Caco-2 (cell line): ENCODE data around the gene CASP3. TPM values are rescaled to one million over a fixed set of nuclear protein-coding genes. Genes with fewer than 3 reads are reported as not detected.

Experiments used
- BruUV-seq: library from RNA; stranded (reverse); fragments of 400-500 nt; replicated peaks from 2 replicates; lab custom pipeline; 2021; lab: Mats Ljungman, UMichigan
- CTCF ChIA-PET: fragments of 300-600 bp; sonication (Branson Sonifier 250); formaldehyde crosslinking; loops from one replicate; lab custom pipeline; 2022; ENCODE audit warnings: antibody characterized with exemption; lab: Charles Lee
- POLR2A ChIA-PET: fragments of 300-600 bp; sonication (Branson Sonifier 250); formaldehyde crosslinking; loops from one replicate; lab custom pipeline; 2022; ENCODE audit warnings: antibody characterized with exemption; lab: Charles Lee
- DNase-seq, 2 experiments: peaks; one replicate each; pipeline versions ENCODE4 v3.0.0 to v3.0.0-alpha.2; 2020 to 2022
- H3K27me3 ChIP-seq: replicated peaks from 2 replicates; pipeline ENCODE4 v1.6.0; 2011; ENCODE audit warnings: low read length; ENCODE audit not compliant: control insufficient read depth, insufficient read depth
- H3K36me3 ChIP-seq: 2 replicates; pipeline ENCODE4 v1.5.1; 2011; ENCODE audit warnings: low read length; ENCODE audit not compliant: control insufficient read depth, insufficient read depth
- H3K4me1 ChIP-seq: fragments of 250-450 bp; sonication (Bioruptor Pico); 2 replicates; pipeline ENCODE4 v1.5.1; 2020; ENCODE audit warnings: mild to moderate bottlenecking
- H3K4me3 ChIP-seq: 2 replicates; pipeline ENCODE4 v1.5.1; 2011; ENCODE audit warnings: low read depth, mild to moderate bottlenecking, control low read depth, low read length
- H3K9me3 ChIP-seq: fragments of 250-450 bp; sonication (Bioruptor Pico); 2 replicates; pipeline ENCODE4 v1.5.1; 2020; ENCODE audit warnings: mild to moderate bottlenecking, moderate library complexity
- H3K27ac Mint-ChIP-seq: one replicate; pipeline ENCODE4 v1.8.0; 2022; ENCODE audit warnings: mixed read lengths; ENCODE audit not compliant: unreplicated experiment
- H3K27me3 Mint-ChIP-seq: one replicate; pipeline ENCODE4 v1.8.0; 2022; ENCODE audit warnings: mixed read lengths; ENCODE audit not compliant: insufficient read depth, unreplicated experiment
- H3K36me3 Mint-ChIP-seq: one replicate; pipeline ENCODE4 v1.8.0; 2022; ENCODE audit warnings: mild to moderate bottlenecking, mixed read lengths; ENCODE audit not compliant: insufficient read depth, unreplicated experiment
- H3K4me1 Mint-ChIP-seq: one replicate; pipeline ENCODE4 v1.8.0; 2022; ENCODE audit warnings: low read depth, mixed read lengths; ENCODE audit not compliant: unreplicated experiment
- H3K4me3 Mint-ChIP-seq: one replicate; pipeline ENCODE4 v1.8.0; 2022; ENCODE audit warnings: mild to moderate bottlenecking, moderate library complexity, mixed read lengths; ENCODE audit not compliant: unreplicated experiment
- H3K9me3 Mint-ChIP-seq: one replicate; pipeline ENCODE4 v1.8.0; 2022; ENCODE audit warnings: mixed read lengths; ENCODE audit not compliant: unreplicated experiment
- intact Hi-C: fragments of 100-400 bp; cut with micrococcal nuclease; formaldehyde crosslinking; loops from one replicate; pipeline ENCODE4 v1.10.0; 2022; ENCODE audit not compliant: unreplicated experiment
- total RNA-seq: library from RNA; stranded (reverse); gene quantifications from 2 replicates; pipeline ENCODE4 v1.2.3, GENCODE V29; 2022
- TF ChIP-seq, protein P1 (sequence below), 2 experiments: fragments of 200-600 bp in 1 of 2; IDR thresholded peaks; 1 replicate in 1 of 2; 2 replicates in 1 of 2; pipeline versions ENCODE4 v1.5.1 to v1.8.0; 2011 to 2022; ENCODE audit warnings: antibody characterized with exemption in 1 of 2, control low read depth in 1 of 2, inconsistent platforms in 1 of 2, low read depth in 1 of 2, low read length in 1 of 2, mild to moderate bottlenecking in 1 of 2, moderate library complexity in 1 of 2; ENCODE audit not compliant: insufficient read depth in 1 of 2, severe bottlenecking in 1 of 2, unreplicated experiment in 1 of 2

CASP3 gene
- total RNA-seq, 1 experiment from 2014 or later: 34.5 TPM

DNA sequence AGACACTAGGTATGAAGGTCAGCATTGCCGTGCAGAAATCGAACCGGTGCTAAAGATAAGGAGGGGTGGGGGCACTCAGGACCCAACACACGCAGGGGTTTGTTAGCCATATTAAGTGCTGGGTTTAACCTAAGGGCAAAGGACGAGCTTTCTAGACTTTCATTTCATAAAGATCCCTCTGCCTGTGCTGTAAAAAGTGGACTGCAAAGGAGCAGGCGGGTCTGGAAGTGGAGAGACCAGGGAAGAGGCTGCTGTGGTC, 1.3 kb downstream of the CASP3 start:
- H3K27ac Mint-ChIP-seq: peak overlapping the region; percentile 69
- Histone ChIP-seq H3K4me3 (peak overlapping the region; percentile 63), H3K36me3 (no peaks in the 10 kb centered on the region), H3K9me3 (no peaks in the 10 kb centered on the region), H3K4me1 (peaks cover 10% of the 10 kb centered on the region), H3K27me3 (no peaks in the 10 kb centered on the region)
- DNase-seq: peak in 1 of 2 experiments; percentile 9
- peak overlapping the region; percentile 88 for H3K4me3 Mint-ChIP-seq
- TF ChIP-seq, protein P1, sequence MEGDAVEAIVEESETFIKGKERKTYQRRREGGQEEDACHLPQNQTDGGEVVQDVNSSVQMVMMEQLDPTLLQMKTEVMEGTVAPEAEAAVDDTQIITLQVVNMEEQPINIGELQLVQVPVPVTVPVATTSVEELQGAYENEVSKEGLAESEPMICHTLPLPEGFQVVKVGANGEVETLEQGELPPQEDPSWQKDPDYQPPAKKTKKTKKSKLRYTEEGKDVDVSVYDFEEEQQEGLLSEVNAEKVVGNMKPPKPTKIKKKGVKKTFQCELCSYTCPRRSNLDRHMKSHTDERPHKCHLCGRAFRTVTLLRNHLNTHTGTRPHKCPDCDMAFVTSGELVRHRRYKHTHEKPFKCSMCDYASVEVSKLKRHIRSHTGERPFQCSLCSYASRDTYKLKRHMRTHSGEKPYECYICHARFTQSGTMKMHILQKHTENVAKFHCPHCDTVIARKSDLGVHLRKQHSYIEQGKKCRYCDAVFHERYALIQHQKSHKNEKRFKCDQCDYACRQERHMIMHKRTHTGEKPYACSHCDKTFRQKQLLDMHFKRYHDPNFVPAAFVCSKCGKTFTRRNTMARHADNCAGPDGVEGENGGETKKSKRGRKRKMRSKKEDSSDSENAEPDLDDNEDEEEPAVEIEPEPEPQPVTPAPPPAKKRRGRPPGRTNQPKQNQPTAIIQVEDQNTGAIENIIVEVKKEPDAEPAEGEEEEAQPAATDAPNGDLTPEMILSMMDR (IDR thresholded peaks at IDR 0.05; ENCODE audit: insufficient read depth in 1 of 2, low read depth in 1 of 2, low read length in 1 of 2, severe bottlenecking in 1 of 2, unreplicated experiment in 1 of 2): no peak
- H3K4me1 Mint-ChIP-seq: peaks cover 13% of the 10 kb centered on the region
- no peaks in the 10 kb centered on the region for H3K27me3 Mint-ChIP-seq
- peaks cover 9% of the 10 kb centered on the region for H3K36me3 Mint-ChIP-seq
- POLR2A ChIA-PET: interaction anchor here (0.6 to 2.7 kb wide), 2 partner anchors 86 to 883 kb away, joined by 3 to 17 read pairs; partner anchors contain the start of gene CENPU
- intact Hi-C loops: loop anchor here (2.0 to 10.0 kb wide), 5 partner anchors 84 to 383 kb away; partner anchors contain the start of genes CENPU and IRF2
- no peaks in the 10 kb centered on the region for H3K9me3 Mint-ChIP-seq
- CTCF ChIA-PET: no interaction called here
- no TSS peak for BruUV-seq

GRCh38 chr4:184647266-184648053, 1.8 kb downstream of the CASP3 start:
- Mint-ChIP-seq H3K4me3 (peak overlapping the region; percentile 88), H3K27ac (peak overlapping the region; percentile 69), H3K36me3 (peaks cover 9% of the 10 kb centered on the region), H3K9me3 (no peaks in the 10 kb centered on the region), H3K27me3 (no peaks in the 10 kb centered on the region), H3K4me1 (peaks cover 8% of the 10 kb centered on the region)
- POLR2A ChIA-PET: no interaction called here
- DNase-seq: no peak
- Histone ChIP-seq H3K27me3 (no peaks in the 10 kb centered on the region), H3K4me3 (peak overlapping the region; percentile 63), H3K4me1 (peaks cover 10% of the 10 kb centered on the region), H3K36me3 (no peaks in the 10 kb centered on the region), H3K9me3 (no peaks in the 10 kb centered on the region)
- intact Hi-C loops: loop anchor here (2.0 to 10.0 kb wide), 5 partner anchors 85 to 383 kb away; partner anchors contain the start of genes CENPU and IRF2
- TF ChIP-seq, protein P1 (IDR thresholded peaks at IDR 0.05; ENCODE audit: insufficient read depth in 1 of 2, low read depth in 1 of 2, low read length in 1 of 2, severe bottlenecking in 1 of 2, unreplicated experiment in 1 of 2): no peak
- CTCF ChIA-PET: no interaction called here
- TSS peak; percentile 27 for BruUV-seq

DNA sequence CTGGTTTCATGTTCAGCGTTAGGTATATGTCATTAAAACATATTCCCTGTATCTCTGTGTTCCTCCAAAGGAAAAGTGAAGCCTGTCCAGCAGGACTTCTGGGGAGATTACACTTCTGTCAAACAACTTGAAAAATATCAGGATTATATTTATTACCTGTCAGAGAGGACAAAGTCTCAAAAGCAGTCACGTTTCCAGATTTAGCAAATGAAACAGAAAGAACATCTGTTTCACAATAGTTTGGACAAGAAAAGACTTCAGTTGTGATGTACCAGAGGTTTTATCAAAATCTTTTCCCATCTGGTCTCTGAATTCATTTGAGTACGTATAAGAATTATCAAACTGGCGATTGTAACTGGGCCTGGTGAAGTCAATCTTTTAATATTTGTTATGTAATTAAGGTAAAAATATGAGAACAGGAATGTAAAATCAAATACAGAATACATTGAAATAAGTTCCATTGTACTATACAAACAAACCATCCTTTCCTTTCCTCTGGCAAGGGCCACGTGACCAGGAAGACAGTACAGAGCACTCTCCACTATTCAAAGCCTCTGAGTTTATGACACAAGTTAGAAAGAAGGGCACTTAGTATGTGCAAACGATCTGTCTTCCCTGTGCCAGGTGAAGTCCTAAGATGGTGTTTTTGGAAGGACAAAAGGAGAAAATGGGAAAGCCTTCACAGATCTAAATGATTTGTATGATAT, 3.2 kb downstream of the CASP3 start:
- CTCF ChIA-PET: no interaction called here
- Histone ChIP-seq H3K4me1 (peaks cover 10% of the 10 kb centered on the region), H3K4me3 (no peak overlapping the region), H3K9me3 (no peaks in the 10 kb centered on the region), H3K36me3 (no peaks in the 10 kb centered on the region), H3K27me3 (no peaks in the 10 kb centered on the region)
- peaks cover 14% of the 10 kb centered on the region for H3K36me3 Mint-ChIP-seq
- no TSS peak for BruUV-seq
- no peak for DNase-seq
- H3K27me3 Mint-ChIP-seq: no peaks in the 10 kb centered on the region
- H3K9me3 Mint-ChIP-seq: no peaks in the 10 kb centered on the region
- H3K4me1 Mint-ChIP-seq: peaks cover 6% of the 10 kb centered on the region
- intact Hi-C loops: loop anchor here (5.0 to 10.0 kb wide), 3 partner anchors 86 to 171 kb away; partner anchors contain the start of genes CENPU and IRF2
- TF ChIP-seq, protein P1 (IDR thresholded peaks at IDR 0.05; ENCODE audit: insufficient read depth in 1 of 2, low read depth in 1 of 2, low read length in 1 of 2, severe bottlenecking in 1 of 2, unreplicated experiment in 1 of 2): no peak
- no peak overlapping the region for H3K4me3 Mint-ChIP-seq
- H3K27ac Mint-ChIP-seq: no peak overlapping the region
- POLR2A ChIA-PET: no interaction called here
